Epithelial cell of proximal tubule (primary cell): ENCODE measurements around the gene CLTA. TPM values are rescaled to one million over a fixed set of nuclear protein-coding genes. Genes with fewer than 3 reads are reported as not detected.
"Not testable (repeated sequence)": the region's sequence is repeated elsewhere in the genome, so short reads cannot be mapped to it uniquely, and the experiment has no call there.

Experiments
- DNase-seq: peaks from one replicate; pipeline ENCODE4 v3.0.0-alpha.2; 2011; ENCODE audit warnings: low read depth
- H3K4me3 ChIP-seq: 2 replicates; pipeline ENCODE4 v1.5.1; 2011; ENCODE audit warnings: low read depth, mild to moderate bottlenecking, low read length
- total RNA-seq: library from RNA; depleted of rRNA; stranded (reverse); fragments of >200 nt; gene quantifications from 2 replicates; pipeline ENCODE4 v1.2.3, GENCODE V29; 2015
- TF ChIP-seq, protein P1 (sequence below): conservative IDR thresholded peaks from 2 replicates; pipeline ENCODE4 v1.5.1; 2012; ENCODE audit warnings: low read depth, mild to moderate bottlenecking, low read length

The CLTA gene
- total RNA-seq, 1 donor from 2014 or later = 461 TPM

GRCh38 chr9:36174271-36174670 lies 16.4 kb upstream of the CLTA start:
- no peak for DNase-seq
- no peak overlapping the region for H3K4me3 ChIP-seq
- TF ChIP-seq, protein P1, sequence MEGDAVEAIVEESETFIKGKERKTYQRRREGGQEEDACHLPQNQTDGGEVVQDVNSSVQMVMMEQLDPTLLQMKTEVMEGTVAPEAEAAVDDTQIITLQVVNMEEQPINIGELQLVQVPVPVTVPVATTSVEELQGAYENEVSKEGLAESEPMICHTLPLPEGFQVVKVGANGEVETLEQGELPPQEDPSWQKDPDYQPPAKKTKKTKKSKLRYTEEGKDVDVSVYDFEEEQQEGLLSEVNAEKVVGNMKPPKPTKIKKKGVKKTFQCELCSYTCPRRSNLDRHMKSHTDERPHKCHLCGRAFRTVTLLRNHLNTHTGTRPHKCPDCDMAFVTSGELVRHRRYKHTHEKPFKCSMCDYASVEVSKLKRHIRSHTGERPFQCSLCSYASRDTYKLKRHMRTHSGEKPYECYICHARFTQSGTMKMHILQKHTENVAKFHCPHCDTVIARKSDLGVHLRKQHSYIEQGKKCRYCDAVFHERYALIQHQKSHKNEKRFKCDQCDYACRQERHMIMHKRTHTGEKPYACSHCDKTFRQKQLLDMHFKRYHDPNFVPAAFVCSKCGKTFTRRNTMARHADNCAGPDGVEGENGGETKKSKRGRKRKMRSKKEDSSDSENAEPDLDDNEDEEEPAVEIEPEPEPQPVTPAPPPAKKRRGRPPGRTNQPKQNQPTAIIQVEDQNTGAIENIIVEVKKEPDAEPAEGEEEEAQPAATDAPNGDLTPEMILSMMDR = no peak

DNA sequence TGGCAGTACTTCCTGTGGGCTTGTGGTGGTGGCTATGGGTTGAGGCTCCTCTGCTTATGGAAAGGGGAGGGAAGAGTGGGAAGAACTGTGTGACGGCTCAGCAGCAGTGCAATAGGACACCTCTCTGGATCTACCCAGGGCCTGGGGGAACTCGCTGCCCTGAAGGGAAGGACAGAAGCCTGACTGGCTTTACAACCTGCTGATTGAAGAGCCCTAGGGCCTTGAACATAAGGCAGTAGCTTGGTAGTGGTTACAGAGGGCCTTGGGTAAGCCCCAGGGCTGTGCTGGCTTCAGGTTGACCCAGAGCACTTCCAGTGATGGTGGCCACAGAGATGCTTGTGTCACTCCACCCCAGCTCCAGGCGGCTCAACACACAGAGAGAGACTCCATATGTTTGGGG lies 16.0 kb upstream of the CLTA start:
- DNase-seq = no peak
- no peak overlapping the region for H3K4me3 ChIP-seq

DNA sequence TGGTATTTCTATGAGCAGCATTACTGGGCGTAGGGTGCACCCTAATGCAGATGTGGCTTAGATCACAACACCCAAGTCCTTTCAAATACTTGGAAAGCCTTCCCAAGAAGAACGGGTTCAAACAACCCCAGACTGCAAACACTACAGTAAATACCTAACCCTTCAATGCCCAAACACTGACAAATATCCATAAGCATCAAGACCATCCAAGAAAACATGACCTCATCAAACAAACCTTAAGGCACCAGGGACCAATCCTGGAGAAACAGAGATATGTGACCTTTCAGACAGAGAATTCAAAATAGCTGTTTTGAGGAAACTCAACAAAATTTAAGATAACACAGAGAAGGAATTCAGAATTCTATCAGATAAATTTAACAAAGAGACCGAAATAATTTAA lies 15.5 kb upstream of the CLTA start:
- DNase-seq, H3K4me3 ChIP-seq: not testable (repeated sequence)

More for the DNA sequence above, 16.0 kb upstream of the CLTA start:
- TF ChIP-seq, protein P1 = no peak

DNA sequence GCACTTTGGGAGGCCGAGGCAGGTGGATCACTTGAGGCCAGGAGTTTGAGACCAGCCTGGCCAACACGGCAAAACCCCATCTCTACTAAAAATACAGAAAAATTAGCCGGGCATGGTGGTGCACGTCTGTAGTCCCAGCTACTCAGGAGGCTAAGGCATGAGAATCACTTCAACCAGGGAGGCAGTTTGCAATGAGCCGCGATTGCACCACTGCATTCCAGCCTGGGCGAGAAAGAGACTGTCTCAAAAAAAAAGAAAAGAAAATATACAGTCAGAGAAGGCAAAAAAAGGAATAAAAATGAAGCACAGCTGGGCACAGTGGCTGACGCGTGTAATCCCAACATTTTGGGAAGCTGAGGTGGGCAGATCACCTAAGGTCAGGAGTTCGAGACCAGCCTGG lies 14.2 kb upstream of the CLTA start:
- not testable (repeated sequence) for H3K4me3 ChIP-seq, DNase-seq

DNA sequence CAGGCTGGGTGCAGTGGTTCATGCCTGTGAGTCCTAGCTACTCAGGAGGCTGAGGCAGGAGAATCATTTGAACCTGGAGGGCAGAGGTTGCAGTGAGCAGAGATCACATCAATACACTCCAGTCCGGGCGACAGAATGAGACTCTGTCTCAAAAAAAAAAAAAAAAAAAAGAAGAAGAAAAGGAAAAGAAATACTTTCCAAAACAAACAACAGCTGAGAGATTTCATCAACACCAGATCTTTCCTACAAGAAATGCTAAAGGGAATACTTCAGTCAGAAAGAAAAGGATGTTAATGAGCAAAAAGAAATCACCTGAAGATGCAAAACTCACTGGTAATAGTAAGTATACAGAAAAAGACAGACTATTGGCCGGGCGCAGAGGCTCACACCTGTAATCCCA lies 13.2 kb upstream of the CLTA start:
- no peak for DNase-seq

DNA sequence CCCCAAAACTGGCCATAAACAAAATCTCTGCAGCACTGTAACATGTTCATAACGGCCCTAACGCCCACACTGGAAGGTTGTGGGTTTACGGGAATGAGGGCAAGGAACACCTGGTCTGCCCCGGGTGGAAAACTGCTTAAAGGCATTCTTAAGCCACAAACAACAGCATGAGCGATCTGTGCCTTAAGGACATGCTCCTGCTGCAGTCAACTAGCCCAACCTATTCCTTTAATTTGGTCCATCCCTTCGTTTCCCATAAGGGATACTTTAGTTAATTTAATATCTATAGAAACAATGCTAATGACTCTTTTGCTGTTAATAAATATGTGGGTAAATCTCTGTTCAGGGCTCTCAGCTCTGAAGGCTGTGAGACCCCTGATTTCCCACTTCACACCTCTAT lies 10.5 kb upstream of the CLTA start:
- not testable (repeated sequence) for DNase-seq, H3K4me3 ChIP-seq

More for the DNA sequence above, 13.2 kb upstream of the CLTA start:
- no peak overlapping the region for H3K4me3 ChIP-seq
- TF ChIP-seq, protein P1 = no peak

- no peak for DNase-seq
- TF ChIP-seq, protein P1 = no peak
These were observed 3.3 kb upstream of the CLTA start for GRCh38 chr9:36187414-36187813.

DNA sequence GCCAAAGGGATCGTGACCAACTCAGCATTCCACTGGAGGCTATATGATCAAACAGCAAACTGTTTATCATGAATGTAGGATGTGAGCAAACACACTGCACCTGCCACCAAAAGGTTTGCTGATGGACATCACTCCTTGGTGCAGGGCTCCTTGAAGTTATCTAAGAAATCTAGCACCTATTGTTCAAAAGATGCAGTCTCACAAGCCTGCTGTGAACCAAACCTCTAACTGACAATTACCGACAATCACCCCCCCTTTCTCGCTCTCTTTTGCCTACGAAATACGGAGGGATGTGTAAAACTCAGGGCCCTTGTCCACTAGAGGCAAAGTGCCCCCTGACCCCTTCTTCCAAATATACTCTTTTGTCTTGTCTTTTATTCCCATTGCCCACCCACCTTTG lies 2.5 kb upstream of the CLTA start:
- no peak overlapping the region for H3K4me3 ChIP-seq
- TF ChIP-seq, protein P1 = no peak
- DNase-seq = no peak

More at GRCh38 chr9:36187414-36187813, 3.3 kb upstream of the CLTA start:
- H3K4me3 ChIP-seq = no peak overlapping the region

DNA sequence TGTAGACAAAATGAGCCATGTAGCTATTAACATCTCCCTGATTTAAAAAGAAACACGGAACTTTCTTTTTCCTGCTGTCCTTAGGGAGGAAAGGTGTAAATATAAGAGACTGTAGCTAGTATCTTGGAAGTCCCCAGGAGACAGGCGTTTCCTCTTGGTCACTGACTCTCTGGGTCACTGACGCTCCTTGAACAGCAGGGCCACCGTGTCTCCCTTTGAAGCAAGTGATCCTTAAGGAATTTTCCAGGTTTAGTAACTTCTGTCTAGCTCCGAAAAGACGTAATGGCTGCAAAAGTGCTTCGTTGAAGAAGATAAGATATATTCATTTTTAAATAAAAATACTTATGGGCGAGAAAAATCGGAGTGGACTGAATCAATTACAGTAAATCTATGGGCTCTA lies 745 bp upstream of the CLTA start:
- TF ChIP-seq, protein P1 = no peak
- peak overlapping the region; percentile 71 for H3K4me3 ChIP-seq
- no peak for DNase-seq
